HCT116 (cell line): ENCODE data around the gene C5orf22. TPM values are rescaled to one million over a fixed set of nuclear protein-coding genes. Genes with fewer than 3 reads are reported as not detected.

ENCODE experiments used
- ATAC-seq: fragments of 200-7000 bp; cut with Tn5 transposase; 2 replicates; pipeline ENCODE4 v1.9.1; 2020; ENCODE audit warnings: mild to moderate bottlenecking, moderate library complexity
- BruUV-seq: library from RNA; stranded (reverse); fragments of 400-500 nt; replicated peaks from 2 replicates; lab custom pipeline; 2021; lab: Mats Ljungman, UMichigan
- CTCF ChIA-PET: fragments of 300-600 bp; sonication (Branson Sonifier 250); formaldehyde crosslinking; loops from one replicate; lab custom pipeline; 2021; ENCODE audit warnings: antibody characterized with exemption; lab: Charles Lee
- POLR2A ChIA-PET: fragments of 300-600, 350-600 bp; sonication (Branson Sonifier 250); formaldehyde crosslinking; loops from one replicate; lab custom pipeline; 2021; ENCODE audit warnings: antibody characterized with exemption; lab: Charles Lee
- RAD21 ChIA-PET, 2 experiments: fragments of 300-600 bp; sonication (Branson Sonifier 250); formaldehyde crosslinking; loops; one replicate each; lab custom pipeline; 2023; ENCODE audit warnings: low total read pairs in 2 of 2; ENCODE audit not compliant: uncharacterized antibody in 2 of 2, unreplicated experiment in 2 of 2, low non-redundant PET in 1 of 2; lab: Charles Lee
- DNase-seq: peaks from one replicate; pipeline ENCODE4 v3.0.0-alpha.2; 2010; ENCODE audit warnings: low read depth, low spot score
- H2AFZ ChIP-seq: fragments of 200-600 bp; shearing (Covaris generic), sonication (generic); 2 replicates; pipeline ENCODE4 v1.6.1; 2017; ENCODE audit warnings: low read depth, mixed run types, mixed read lengths, antibody characterized with exemption, low read length; ENCODE audit not compliant: poor library complexity, severe bottlenecking
- H3K27ac ChIP-seq: 2 replicates; pipeline ENCODE4 v1.5.1; 2012; ENCODE audit warnings: low read depth, low read length
- H3K27me3 ChIP-seq: fragments of 200-600 bp; sonication (generic); 2 replicates; pipeline ENCODE4 v1.6.1; 2016; ENCODE audit warnings: mixed run types, low read length, mixed read lengths; ENCODE audit not compliant: insufficient read depth
- H3K36me3 ChIP-seq, 2 experiments: fragments of 200-500 bp in 1 of 2; fragments of 200-600 bp in 1 of 2; sonication (Bioruptor generic) in 1 of 2; sonication (generic) in 1 of 2; 2 replicates each; pipeline versions ENCODE4 v1.5.1 to v1.6.1; 2014 to 2016; ENCODE audit warnings: low read length in 2 of 2, inconsistent platforms in 1 of 2, mixed read lengths in 1 of 2, mixed run types in 1 of 2; ENCODE audit not compliant: insufficient read depth in 2 of 2, control insufficient read depth in 1 of 2
- H3K4me1 ChIP-seq, 2 experiments: fragments of 200-600 bp in 1 of 2; sonication (generic) in 1 of 2; 2 replicates each; pipeline versions ENCODE4 v1.5.1 to v1.6.1; 2012 to 2017; ENCODE audit warnings: low read length in 2 of 2, inconsistent platforms in 1 of 2, mild to moderate bottlenecking in 1 of 2, mixed read lengths in 1 of 2, mixed run types in 1 of 2, moderate library complexity in 1 of 2; ENCODE audit not compliant: insufficient read depth in 2 of 2, control insufficient read depth in 1 of 2
- H3K4me2 ChIP-seq: fragments of 200-600 bp; sonication (generic); 2 replicates; pipeline ENCODE4 v1.6.1; 2017; ENCODE audit warnings: mixed run types, low read length, mixed read lengths
- H3K4me3 ChIP-seq, 2 experiments: fragments of 200-600 bp in 1 of 2; sonication (generic) in 1 of 2; replicated peaks in 1 of 2; 2 replicates each; pipeline ENCODE4 v1.5.1; 2011 to 2016; ENCODE audit warnings: low read length in 2 of 2, control low read depth in 1 of 2, low read depth in 1 of 2, mild to moderate bottlenecking in 1 of 2, mixed read lengths in 1 of 2, mixed run types in 1 of 2
- H3K79me2 ChIP-seq: fragments of 200-600 bp; sonication (generic); 2 replicates; pipeline ENCODE4 v1.6.1; 2017; ENCODE audit warnings: mild to moderate bottlenecking, mixed run types, low read length, moderate library complexity, mixed read lengths; ENCODE audit not compliant: insufficient read depth
- H3K9ac ChIP-seq: fragments of 200-600 bp; sonication (generic); 2 replicates; pipeline ENCODE4 v1.6.1; 2016; ENCODE audit warnings: low read length, mixed read lengths
- H3K9me2 ChIP-seq: fragments of 200-600 bp; sonication (generic), shearing (Covaris generic); 2 replicates; pipeline ENCODE4 v1.6.1; 2017; ENCODE audit warnings: mixed run types, mild to moderate bottlenecking, moderate library complexity; ENCODE audit not compliant: insufficient read depth
- H3K9me3 ChIP-seq, 2 experiments: fragments of 200-500 bp in 1 of 2; fragments of 200-600 bp in 1 of 2; sonication (Bioruptor generic) in 1 of 2; sonication (generic) in 1 of 2; 2 replicates each; pipeline ENCODE4 v1.6.1; 2014 to 2017; ENCODE audit warnings: low read length in 2 of 2, mixed read lengths in 2 of 2, inconsistent platforms in 1 of 2, low read depth in 1 of 2, mild to moderate bottlenecking in 1 of 2, mixed run types in 1 of 2, moderate library complexity in 1 of 2; ENCODE audit not compliant: control insufficient read depth in 1 of 2, insufficient read depth in 1 of 2
- H4K20me1 ChIP-seq: fragments of 200-600 bp; sonication (generic), shearing (Covaris generic); 2 replicates; pipeline ENCODE4 v1.6.1; 2017; ENCODE audit warnings: mixed run types, mild to moderate bottlenecking, moderate library complexity; ENCODE audit not compliant: insufficient read depth
- EGR1 ChIP-seq: IDR thresholded peaks from 2 replicates; pipeline ENCODE4 v1.6.1; 2012; ENCODE audit warnings: low read depth
- ELF1 ChIP-seq: IDR thresholded peaks from 2 replicates; pipeline ENCODE4 v1.6.1; 2012; ENCODE audit warnings: low read depth, borderline replicate concordance
- JUND ChIP-seq: IDR thresholded peaks from 2 replicates; pipeline ENCODE4 v1.6.1; 2012
- SP1 ChIP-seq: IDR thresholded peaks from 2 replicates; pipeline ENCODE4 v1.6.1; 2012; ENCODE audit warnings: low read depth
- ZFX ChIP-seq: fragments of 450-650 bp; IDR thresholded peaks from 2 replicates; pipeline ENCODE4 v1.6.1; 2017
- ZNF274 ChIP-seq: fragments of 200-500 bp; sonication (Bioruptor generic); IDR thresholded peaks from 2 replicates; pipeline ENCODE4 v1.6.1; 2014; ENCODE audit warnings: mild to moderate bottlenecking, low read depth, low read length, inconsistent platforms
- intact Hi-C: fragments of 100-400 bp; cut with micrococcal nuclease; formaldehyde crosslinking; loops from 2 replicates; pipeline ENCODE4 v1.10.0; 2022
- total RNA-seq: library from RNA; stranded (reverse); gene quantifications from one replicate; pipeline ENCODE4 v1.2.1, GENCODE V29; 2021; ENCODE audit not compliant: unreplicated experiment

C5orf22 gene
- total RNA-seq, 1 experiment from 2014 or later, result 22.9 TPM

- no peak overlapping the region for H3K4me3 ChIP-seq
- no peak overlapping the region for H3K4me2 ChIP-seq
- no peaks in the 10 kb centered on the region for H3K79me2 ChIP-seq
- no peak overlapping the region for H2AFZ ChIP-seq
- H3K27me3 ChIP-seq, result no peaks in the 10 kb centered on the region
- no peaks in the 10 kb centered on the region for H3K4me1 ChIP-seq
- BruUV-seq, result no TSS peak
- no peak for ATAC-seq
- no peak for TF ChIP-seq ZNF274
- TF ChIP-seq ELF1, result no peak
- no peak for TF ChIP-seq ZFX
- H3K9ac ChIP-seq, result no peak overlapping the region
- no peak for DNase-seq
- POLR2A ChIA-PET, result no interaction called here
- peaks cover 25 to 27% of the 10 kb centered on the region in 2 experiments; a peak in 3 of 4 replicates for H3K36me3 ChIP-seq
- H3K27ac ChIP-seq, result no peak overlapping the region
- RAD21 ChIA-PET, result no interaction called here
- no peaks in the 10 kb centered on the region for H4K20me1 ChIP-seq
- H3K9me3 ChIP-seq, result no peaks in the 10 kb centered on the region
- no peaks in the 10 kb centered on the region for H3K9me2 ChIP-seq
- intact Hi-C loops, result no loop called here
- CTCF ChIA-PET, result no interaction called here
Measured at GRCh38 chr5:31502506-31502905, 29.6 kb upstream of the C5orf22 start.

GRCh38 chr5:31504529-31504928 is 27.6 kb upstream of the C5orf22 start:
- Histone ChIP-seq H3K27ac (no peak overlapping the region), H4K20me1 (no peaks in the 10 kb centered on the region), H3K4me3 (no peak overlapping the region), H3K36me3 (peaks cover 38 to 39% of the 10 kb centered on the region in 2 experiments; a peak in 3 of 4 replicates), H3K27me3 (no peaks in the 10 kb centered on the region), H3K79me2 (no peaks in the 10 kb centered on the region), H2AFZ (no peak overlapping the region), H3K9me3 (no peaks in the 10 kb centered on the region), H3K4me2 (no peak overlapping the region), H3K9me2 (no peaks in the 10 kb centered on the region), H3K4me1 (no peaks in the 10 kb centered on the region), H3K9ac (no peak overlapping the region)
- ChIA-PET CTCF (no interaction called here), POLR2A (no interaction called here), RAD21 (no interaction called here)
- BruUV-seq, result no TSS peak
- DNase-seq, result no peak
- intact Hi-C loops, result no loop called here
- ATAC-seq, result no peak
- TF ChIP-seq JUND, result no peak
- no peak for TF ChIP-seq ZFX
- no peak for TF ChIP-seq SP1
- TF ChIP-seq EGR1, result no peak
